Measurements from ENCODE around the gene LIN54.

DNA sequence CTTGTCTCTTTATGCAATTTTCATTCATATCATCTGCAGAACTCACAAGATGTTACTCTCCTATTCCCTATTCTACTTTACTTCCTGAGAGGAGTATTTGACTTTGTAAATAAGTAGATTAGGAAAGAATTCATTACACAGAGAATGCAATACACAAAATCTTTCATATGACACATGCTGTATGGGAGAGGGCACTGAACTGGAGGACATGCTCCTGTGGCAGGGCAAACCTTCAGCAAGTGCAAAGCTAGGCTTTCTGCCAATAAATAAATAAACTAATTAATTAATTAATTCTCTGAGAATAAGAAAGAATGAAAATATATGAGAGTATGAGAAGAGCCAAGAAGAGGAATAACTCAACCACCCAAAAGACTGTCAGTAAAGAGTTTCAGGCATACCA, 76.2 kb downstream of the LIN54 start:
- TF ChIP-seq POLR2AphosphoS5 (IDR thresholded peaks at IDR 0.05; ENCODE audit: low read depth, low read length) (no peak), POLR2A (IDR thresholded peaks at IDR 0.05; ENCODE audit: low read depth, low read length) (no peak), TAF1 (IDR thresholded peaks at IDR 0.05; ENCODE audit: low read depth, low read length) (no peak), POU2F2 (IDR thresholded peaks at IDR 0.05; ENCODE audit: low read depth, low read length) (no peak)

All from GM12891 (cell line).